HEK293 (cell line): Measurements from ENCODE around the gene HHAT.
A peak's percentile ranks its signal among the peaks of the same experiment; 100 is the strongest.

Experiments
- ELK4 ChIP-seq: IDR thresholded peaks from 2 replicates; pipeline ENCODE4 v1.6.1; 2011; ENCODE audit warnings: mild to moderate bottlenecking, low read depth, low read length, borderline replicate concordance
- IKZF3 ChIP-seq: fragments of 450-650 bp; IDR thresholded peaks from 2 replicates; pipeline ENCODE4 v1.5.0; 2018; ENCODE audit warnings: missing biosample characterization, mild to moderate bottlenecking, missing genetic modification characterization, moderate library complexity
- KLF17 ChIP-seq: fragments of 450-650 bp; formaldehyde crosslinking; IDR thresholded peaks from 2 replicates; pipeline ENCODE4 v1.5.1; 2016; ENCODE audit warnings: missing biosample characterization, missing genetic modification characterization
- KLF9 ChIP-seq: fragments of 450-650 bp; formaldehyde crosslinking; IDR thresholded peaks from 2 replicates; pipeline ENCODE4 v1.5.1; 2016; ENCODE audit warnings: missing biosample characterization, missing genetic modification characterization, low read depth
- OSR2 ChIP-seq: fragments of 450-650 bp; formaldehyde crosslinking; IDR thresholded peaks from 2 replicates; pipeline ENCODE4 v1.5.1; 2016; ENCODE audit warnings: missing biosample characterization, missing genetic modification characterization
- SETDB1 ChIP-seq: IDR thresholded peaks from one replicate; pipeline ENCODE4 v1.6.1; 2017; ENCODE audit warnings: mild to moderate bottlenecking, low read length, moderate library complexity, mixed read lengths; ENCODE audit not compliant: insufficient read length
- SP7 ChIP-seq: fragments of 450-650 bp; formaldehyde crosslinking; IDR thresholded peaks from 2 replicates; pipeline ENCODE4 v1.5.1; 2016; ENCODE audit warnings: missing biosample characterization, missing genetic modification characterization
- TRIM28 ChIP-seq: IDR thresholded peaks from 2 replicates; pipeline ENCODE4 v1.6.1; 2011; ENCODE audit warnings: low read length, control low read depth, borderline replicate concordance
- ZBTB11 ChIP-seq: fragments of 450-650 bp; formaldehyde crosslinking; conservative IDR thresholded peaks from 2 replicates; pipeline ENCODE4 v1.5.1; 2016; ENCODE audit warnings: low read depth, missing biosample characterization, missing genetic modification characterization
- ZBTB8A ChIP-seq: fragments of 450-650 bp; formaldehyde crosslinking; IDR thresholded peaks from 2 replicates; pipeline ENCODE4 v1.5.1; 2016; ENCODE audit warnings: missing biosample characterization, missing genetic modification characterization
- ZEB2 ChIP-seq: fragments of 450-650 bp; formaldehyde crosslinking; IDR thresholded peaks from 2 replicates; pipeline ENCODE4 v1.5.1; 2016; ENCODE audit warnings: missing biosample characterization, missing genetic modification characterization
- ZFP69B ChIP-seq: fragments of 450-650 bp; formaldehyde crosslinking; IDR thresholded peaks from 2 replicates; pipeline ENCODE4 v1.5.1; 2016; ENCODE audit warnings: missing biosample characterization, missing genetic modification characterization
- ZIC2 ChIP-seq: fragments of 450-650 bp; formaldehyde crosslinking; IDR thresholded peaks from 2 replicates; pipeline ENCODE4 v1.5.1; 2016; ENCODE audit warnings: missing biosample characterization, missing genetic modification characterization
- ZNF10 ChIP-seq: fragments of 450-650 bp; formaldehyde crosslinking; IDR thresholded peaks from 2 replicates; pipeline ENCODE4 v1.5.1; 2017; ENCODE audit warnings: missing biosample characterization, missing genetic modification characterization
- ZNF114 ChIP-seq: fragments of 450-650 bp; formaldehyde crosslinking; IDR thresholded peaks from 2 replicates; pipeline ENCODE4 v1.5.0; 2017; ENCODE audit warnings: missing biosample characterization, missing genetic modification characterization
- ZNF121 ChIP-seq: fragments of 450-650 bp; formaldehyde crosslinking; IDR thresholded peaks from 2 replicates; pipeline ENCODE4 v1.5.1; 2016; ENCODE audit warnings: missing biosample characterization, missing genetic modification characterization
- ZNF146 ChIP-seq: fragments of 450-650 bp; formaldehyde crosslinking; IDR thresholded peaks from 2 replicates; pipeline ENCODE4 v1.5.1; 2016; ENCODE audit warnings: missing biosample characterization, missing genetic modification characterization
- ZNF274 ChIP-seq, 2 experiments: fragments of 200-500 bp in 1 of 2; fragments of 450-650 bp in 1 of 2; sonication (Bioruptor generic) in 1 of 2; formaldehyde crosslinking in 1 of 2; IDR thresholded peaks; 2 replicates each; pipeline versions ENCODE4 v1.5.1 to v1.6.1; 2014 to 2016; ENCODE audit warnings: borderline replicate concordance in 1 of 2, inconsistent platforms in 1 of 2, low read length in 1 of 2, missing biosample characterization in 1 of 2, missing genetic modification characterization in 1 of 2
- ZNF362 ChIP-seq: fragments of 450-650 bp; formaldehyde crosslinking; IDR thresholded peaks from 2 replicates; pipeline ENCODE4 v1.5.1; 2016; ENCODE audit warnings: missing biosample characterization, missing genetic modification characterization
- ZNF394 ChIP-seq: fragments of 450-650 bp; formaldehyde crosslinking; IDR thresholded peaks from 2 replicates; pipeline ENCODE4 v1.5.1; 2016; ENCODE audit warnings: missing biosample characterization, missing genetic modification characterization, mild to moderate bottlenecking, moderate library complexity, borderline replicate concordance
- ZNF449 ChIP-seq: fragments of 450-650 bp; formaldehyde crosslinking; IDR thresholded peaks from 2 replicates; pipeline ENCODE4 v1.5.1; 2017; ENCODE audit warnings: missing biosample characterization, mild to moderate bottlenecking, missing genetic modification characterization, moderate library complexity
- ZNF488 ChIP-seq: fragments of 450-650 bp; formaldehyde crosslinking; IDR thresholded peaks from 2 replicates; pipeline ENCODE4 v1.5.1; 2016; ENCODE audit warnings: missing biosample characterization, missing genetic modification characterization
- ZNF501 ChIP-seq: fragments of 450-650 bp; formaldehyde crosslinking; IDR thresholded peaks from 2 replicates; pipeline ENCODE4 v1.5.1; 2016; ENCODE audit warnings: missing biosample characterization, missing genetic modification characterization
- ZNF510 ChIP-seq: fragments of 450-650 bp; formaldehyde crosslinking; IDR thresholded peaks from 2 replicates; pipeline ENCODE4 v1.5.1; 2018; ENCODE audit warnings: mild to moderate bottlenecking, missing genetic modification characterization, missing biosample characterization; ENCODE audit not compliant: insufficient replicate concordance
- ZNF548 ChIP-seq: fragments of 450-650 bp; formaldehyde crosslinking; IDR thresholded peaks from 2 replicates; pipeline ENCODE4 v1.5.1; 2016; ENCODE audit warnings: missing biosample characterization, missing genetic modification characterization
- ZNF561 ChIP-seq: fragments of 450-650 bp; IDR thresholded peaks from 2 replicates; pipeline ENCODE4 v1.5.1; 2018; ENCODE audit warnings: missing biosample characterization, missing genetic modification characterization, borderline replicate concordance
- ZNF600 ChIP-seq: fragments of 450-650 bp; formaldehyde crosslinking; IDR thresholded peaks from 2 replicates; pipeline ENCODE4 v1.5.1; 2016; ENCODE audit warnings: missing biosample characterization, missing genetic modification characterization
- ZNF629 ChIP-seq: fragments of 450-650 bp; formaldehyde crosslinking; IDR thresholded peaks from 2 replicates; pipeline ENCODE4 v1.5.1; 2017; ENCODE audit warnings: missing biosample characterization, missing genetic modification characterization
- ZNF670 ChIP-seq: fragments of 450-650 bp; formaldehyde crosslinking; IDR thresholded peaks from 2 replicates; pipeline ENCODE4 v1.5.1; 2016; ENCODE audit warnings: missing biosample characterization, missing genetic modification characterization, low read depth
- ZNF701 ChIP-seq: fragments of 450-650 bp; formaldehyde crosslinking; IDR thresholded peaks from 2 replicates; pipeline ENCODE4 v1.5.1; 2016; ENCODE audit warnings: missing biosample characterization, missing genetic modification characterization
- ZNF791 ChIP-seq: fragments of 450-650 bp; formaldehyde crosslinking; IDR thresholded peaks from 2 replicates; pipeline ENCODE4 v1.5.1; 2016; ENCODE audit warnings: missing biosample characterization, missing genetic modification characterization

The HHAT gene

GRCh38 chr1:210446479-210446878 lies 117.8 kb downstream of the HHAT start (continued):
- TF ChIP-seq KLF9 (tag by site-specific recombination) (no peak), KLF17 (tag by site-specific recombination) (no peak), ZBTB8A (tag by site-specific recombination) (no peak), ZNF670 (no peak), ZBTB11 (tag by site-specific recombination) (no peak), ZNF548 (tag by site-specific recombination) (no peak), SETDB1 (no peak), IKZF3 (tag by site-specific recombination) (no peak), ZNF449 (tag by site-specific recombination) (no peak), ZFP69B (tag by site-specific recombination) (no peak), ZNF561 (tag by site-specific recombination) (no peak), SP7 (tag by site-specific recombination) (peak; percentile 17; the same call in 1 of the 2 replicates), ZNF600 (tag by site-specific recombination) (peak; percentile 46; the same call in 1 of the 2 replicates), ZNF394 (tag by site-specific recombination) (no peak), ZNF362 (tag by site-specific recombination) (no peak), ELK4 (no peak), ZNF274 (IDR thresholded peaks at IDR 0.05; ENCODE audit: low read length) (no peak), ZNF274 (tag by site-specific recombination; IDR thresholded peaks at IDR 0.05; ENCODE audit: borderline replicate concordance) (no peak), ZEB2 (tag by site-specific recombination) (no peak), OSR2 (tag by site-specific recombination) (peak; percentile 59; the same call in 1 of the 2 replicates), ZNF629 (tag by site-specific recombination) (0 out of 2 replicates have a peak, but pooled peaks have one; percentile 33), ZNF488 (tag by site-specific recombination) (no peak), TRIM28 (no peak), ZNF10 (tag by site-specific recombination) (0 out of 2 replicates have a peak, but pooled peaks have one; percentile 31), ZIC2 (tag by site-specific recombination) (peak; percentile 83), ZNF121 (no peak), ZNF146 (no peak), ZNF501 (no peak), ZNF791 (no peak), ZNF701 (tag by site-specific recombination) (no peak), ZNF510 (tag by site-specific recombination) (no peak), ZNF114 (tag by site-specific recombination) (no peak)
